Activated CD8-positive, alpha-beta memory T cell treated with anti-CD3 and anti-CD28 coated beads, Interleukin-2, amount 10 ng/mL, durations not matched to agents 7 days and 5 days (primary cell): ENCODE results near the gene TNS4. TPM values are rescaled to one million over a fixed set of nuclear protein-coding genes. Genes with fewer than 3 reads are reported as not detected.

Source experiments
- ATAC-seq: fragments of 150-1000 bp; cut with Tn5 transposase; one replicate; pipeline ENCODE4 v1.10.0; 2021; ENCODE audit warnings: moderate library complexity
- CTCF ChIA-PET: fragments of 350-600 bp; sonication (Branson Sonifier 250); formaldehyde crosslinking; loops from one replicate; lab custom pipeline; 2021; ENCODE audit warnings: antibody characterized with exemption; lab: Charles Lee
- DNase-seq: peaks from one replicate; pipeline ENCODE4 v3.0.0-alpha.2; 2020
- H3K27ac Mint-ChIP-seq: one replicate; pipeline ENCODE4 v1.8.0; 2021; ENCODE audit warnings: mild to moderate bottlenecking, mixed read lengths
- H3K27me3 Mint-ChIP-seq: one replicate; pipeline ENCODE4 v1.8.0; 2021; ENCODE audit warnings: mixed read lengths
- H3K36me3 Mint-ChIP-seq: one replicate; pipeline ENCODE4 v1.8.0; 2021; ENCODE audit warnings: mild to moderate bottlenecking, mixed read lengths
- H3K4me1 Mint-ChIP-seq: one replicate; pipeline ENCODE4 v1.8.0; 2021; ENCODE audit warnings: mixed read lengths
- H3K4me3 Mint-ChIP-seq: one replicate; pipeline ENCODE4 v1.8.0; 2021; ENCODE audit warnings: mild to moderate bottlenecking, moderate library complexity, mixed read lengths
- H3K9me3 Mint-ChIP-seq: one replicate; pipeline ENCODE4 v1.8.0; 2022; ENCODE audit warnings: low read depth, mixed read lengths
- total RNA-seq, 2 experiments: library from RNA; stranded (reverse); gene quantifications; one replicate each; pipeline ENCODE4 v1.2.3, GENCODE V29; 2021

Gene TNS4
- total RNA-seq, 2 experiments from 2014 or later = 4.2 to 5.8 TPM

DNA sequence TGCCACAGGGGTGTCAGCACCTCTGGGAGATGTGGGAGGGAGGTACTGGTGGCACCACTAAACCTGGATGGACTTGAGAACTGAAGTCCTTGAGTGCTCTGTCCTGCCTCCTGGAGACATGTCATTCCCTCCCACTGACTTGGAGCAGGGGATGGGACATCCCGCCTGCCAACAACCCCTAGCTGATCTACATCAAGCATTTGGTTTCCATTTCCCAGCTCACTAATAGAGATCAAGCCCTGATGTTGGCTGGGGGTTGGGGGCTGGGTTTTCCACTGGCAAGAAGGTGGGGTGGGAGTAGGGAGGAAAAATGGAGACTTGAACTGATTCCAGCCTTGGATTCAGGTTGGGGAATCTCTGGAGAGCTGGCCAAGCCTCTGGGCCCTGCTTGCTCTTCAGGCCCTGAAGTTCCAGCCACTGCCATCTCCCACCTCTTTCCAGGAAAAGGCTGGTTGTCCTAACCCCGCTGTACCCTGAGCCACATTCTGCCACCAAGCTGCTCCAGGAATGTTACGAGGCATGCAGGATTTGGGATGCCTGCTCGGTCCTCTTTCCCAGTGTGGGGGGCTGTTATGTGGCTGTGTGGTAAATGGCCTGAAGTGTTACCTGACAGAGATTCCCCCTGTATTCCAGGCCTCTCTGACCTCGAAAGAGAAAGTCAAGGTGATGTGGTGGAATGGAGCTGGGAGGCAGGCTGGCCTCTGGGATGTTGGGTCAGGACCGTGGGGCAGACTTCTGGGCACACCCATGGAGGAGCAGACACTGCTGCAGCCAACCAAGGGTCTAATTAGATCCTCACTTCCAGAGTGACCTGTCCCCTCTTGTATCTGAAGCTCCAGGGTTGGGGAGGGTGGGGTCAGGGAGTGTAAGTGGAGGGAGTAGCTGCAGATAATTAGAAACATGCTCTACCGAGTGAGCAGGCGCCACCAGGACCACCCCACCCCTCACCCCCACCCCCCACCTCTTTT, 41.5 kb downstream of the TNS4 start:
- peaks cover 7% of the 10 kb centered on the region for H3K27me3 Mint-ChIP-seq
- H3K9me3 Mint-ChIP-seq = no peaks in the 10 kb centered on the region
- CTCF ChIA-PET = interaction anchor here (0.8 to 1.4 kb wide), 2 partner anchors 35 to 57 kb away, joined by 3 to 4 read pairs; no protein-coding TSS in a partner anchor
- H3K27ac Mint-ChIP-seq = no peak overlapping the region
- H3K4me3 Mint-ChIP-seq = no peak overlapping the region
- no peaks in the 10 kb centered on the region for H3K4me1 Mint-ChIP-seq
- no peak for ATAC-seq
- no peak for DNase-seq
- no peaks in the 10 kb centered on the region for H3K36me3 Mint-ChIP-seq

GRCh38 chr17:40458851-40459482, 42.5 kb downstream of the TNS4 start:
- Mint-ChIP-seq H3K4me1 (no peaks in the 10 kb centered on the region), H3K27me3 (peaks cover 3% of the 10 kb centered on the region), H3K36me3 (no peaks in the 10 kb centered on the region), H3K4me3 (no peak overlapping the region), H3K9me3 (no peaks in the 10 kb centered on the region), H3K27ac (no peak overlapping the region)
- ATAC-seq (no peak), DNase-seq (no peak)
- CTCF ChIA-PET = interaction anchor here (0.9 to 1.4 kb wide), 4 partner anchors 17 to 75 kb away, joined by 3 to 4 read pairs (median 4); no protein-coding TSS in a partner anchor

- CTCF ChIA-PET = interaction anchor here (0.7 to 1.2 kb wide), 4 partner anchors 18 to 75 kb away, joined by 3 to 4 read pairs (median 4); no protein-coding TSS in a partner anchor
- Mint-ChIP-seq H3K27ac (no peak overlapping the region), H3K27me3 (peaks cover 3% of the 10 kb centered on the region), H3K9me3 (no peaks in the 10 kb centered on the region), H3K4me3 (no peak overlapping the region), H3K36me3 (no peaks in the 10 kb centered on the region), H3K4me1 (no peaks in the 10 kb centered on the region)
- ATAC-seq (no peak), DNase-seq (no peak)
These were observed 43.2 kb downstream of the TNS4 start for GRCh38 chr17:40457964-40458791.

DNA sequence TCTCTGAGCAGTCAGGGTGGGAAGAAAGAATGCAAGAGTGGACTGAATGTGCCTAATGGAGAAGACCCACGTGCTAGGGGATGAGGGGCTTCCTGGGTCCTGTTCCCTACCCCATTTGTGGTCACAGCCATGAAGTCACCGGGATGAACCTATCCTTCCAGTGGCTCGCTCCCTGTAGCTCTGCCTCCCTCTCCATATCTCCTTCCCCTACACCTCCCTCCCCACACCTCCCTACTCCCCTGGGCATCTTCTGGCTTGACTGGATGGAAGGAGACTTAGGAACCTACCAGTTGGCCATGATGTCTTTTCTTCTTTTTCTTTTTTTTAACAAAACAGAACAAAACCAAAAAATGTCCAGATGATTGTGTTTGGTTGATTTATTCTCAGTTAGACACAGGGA, 44.1 kb downstream of the TNS4 start:
- H3K4me1 Mint-ChIP-seq = no peaks in the 10 kb centered on the region
- ATAC-seq = no peak
- CTCF ChIA-PET = no interaction called here
- H3K36me3 Mint-ChIP-seq = no peaks in the 10 kb centered on the region
- H3K27ac Mint-ChIP-seq = no peak overlapping the region
- peaks cover 3% of the 10 kb centered on the region for H3K27me3 Mint-ChIP-seq
- H3K9me3 Mint-ChIP-seq = no peaks in the 10 kb centered on the region
- no peak for DNase-seq
- no peak overlapping the region for H3K4me3 Mint-ChIP-seq

GRCh38 chr17:40456396-40456951, 44.9 kb downstream of the TNS4 start:
- CTCF ChIA-PET = interaction anchor here (1.1 to 2.6 kb wide), 7 partner anchors 9 to 104 kb away, joined by 3 to 21 read pairs (median 5); no protein-coding TSS in a partner anchor
- H3K4me1 Mint-ChIP-seq = no peaks in the 10 kb centered on the region
- no peak overlapping the region for H3K27ac Mint-ChIP-seq
- DNase-seq (no peak), ATAC-seq (no peak)
- H3K9me3 Mint-ChIP-seq = no peaks in the 10 kb centered on the region
- no peaks in the 10 kb centered on the region for H3K36me3 Mint-ChIP-seq
- peaks cover 3% of the 10 kb centered on the region for H3K27me3 Mint-ChIP-seq
- H3K4me3 Mint-ChIP-seq = no peak overlapping the region

DNA sequence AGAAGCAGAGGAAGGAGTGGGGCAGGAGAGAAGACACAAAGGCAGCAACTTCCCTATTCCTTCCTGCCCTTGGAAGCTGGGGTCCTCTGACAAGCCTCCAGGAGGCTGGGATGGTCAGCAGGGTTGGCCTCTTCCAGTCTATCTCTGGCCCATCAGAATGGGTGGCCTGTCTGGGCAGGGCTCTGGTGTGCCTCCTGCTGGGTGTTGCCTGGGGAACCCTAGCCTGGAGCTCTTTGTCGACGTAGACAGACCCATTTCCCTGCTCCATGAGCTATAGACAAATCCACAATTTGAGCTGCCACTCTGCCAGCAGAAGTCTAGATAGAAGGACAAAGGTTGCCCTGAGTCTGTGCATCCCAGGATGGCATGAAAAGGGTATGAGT, 46.8 kb downstream of the TNS4 start:
- ATAC-seq (no peak), DNase-seq (no peak)
- CTCF ChIA-PET = interaction anchor here (0.8 to 2.6 kb wide), 7 partner anchors 11 to 106 kb away, joined by 3 to 21 read pairs (median 4); partner anchors contain the start of gene IGFBP4
- no peak overlapping the region for H3K4me3 Mint-ChIP-seq
- no peak overlapping the region for H3K27ac Mint-ChIP-seq
- H3K9me3 Mint-ChIP-seq = no peaks in the 10 kb centered on the region
- no peaks in the 10 kb centered on the region for H3K36me3 Mint-ChIP-seq
- H3K4me1 Mint-ChIP-seq = peaks cover 3% of the 10 kb centered on the region
- H3K27me3 Mint-ChIP-seq = peaks cover 7% of the 10 kb centered on the region

DNA sequence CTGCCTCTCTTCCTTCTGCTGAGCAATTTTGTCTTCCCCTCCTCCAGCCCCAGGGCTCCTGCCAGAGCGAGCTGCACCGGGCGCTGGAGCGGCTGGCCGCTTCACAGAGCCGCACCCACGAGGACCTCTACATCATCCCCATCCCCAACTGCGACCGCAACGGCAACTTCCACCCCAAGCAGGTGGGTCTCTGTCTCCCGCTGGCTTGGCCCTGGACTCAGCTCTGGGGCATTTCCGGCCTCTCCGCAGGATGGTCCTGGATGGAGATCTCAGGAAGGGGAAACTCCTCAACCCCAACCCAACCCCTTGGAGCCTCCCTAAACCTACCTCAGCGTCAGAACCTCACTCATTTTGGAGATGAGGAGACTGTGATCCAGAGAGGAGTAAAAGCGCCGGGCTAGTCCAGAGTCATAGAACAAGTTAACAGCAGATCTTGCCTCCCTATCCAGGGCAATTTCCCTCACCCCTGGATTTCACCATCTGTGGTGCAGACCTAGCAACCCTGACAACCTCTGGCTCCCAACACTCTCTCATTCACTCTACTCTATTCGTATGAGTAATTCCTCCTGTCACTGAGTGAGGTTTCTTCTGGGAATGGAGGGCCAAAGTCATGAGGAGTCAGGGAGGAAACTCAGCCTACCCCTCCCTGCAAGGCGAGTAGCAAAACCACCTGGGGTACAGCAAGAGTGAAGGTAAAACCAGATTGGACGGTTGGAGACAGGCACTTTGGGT, 47.4 kb downstream of the TNS4 start:
- no peak for DNase-seq
- no peaks in the 10 kb centered on the region for H3K36me3 Mint-ChIP-seq
- CTCF ChIA-PET = interaction anchor here (0.6 to 2.6 kb wide), 4 partner anchors 11 to 79 kb away, joined by 3 to 21 read pairs (median 3); partner anchors contain the start of gene IGFBP4
- no peak overlapping the region for H3K4me3 Mint-ChIP-seq
- peaks cover 7% of the 10 kb centered on the region for H3K27me3 Mint-ChIP-seq
- no peak overlapping the region for H3K27ac Mint-ChIP-seq
- no peaks in the 10 kb centered on the region for H3K9me3 Mint-ChIP-seq
- ATAC-seq = no peak
- H3K4me1 Mint-ChIP-seq = peaks cover 3% of the 10 kb centered on the region

GRCh38 chr17:40452921-40453378, 48.5 kb downstream of the TNS4 start:
- H3K27ac Mint-ChIP-seq = no peak overlapping the region
- H3K27me3 Mint-ChIP-seq = peaks cover 7% of the 10 kb centered on the region
- ATAC-seq = no peak
- H3K9me3 Mint-ChIP-seq = no peaks in the 10 kb centered on the region
- no peak overlapping the region for H3K4me3 Mint-ChIP-seq
- no peak for DNase-seq
- no peaks in the 10 kb centered on the region for H3K36me3 Mint-ChIP-seq
- H3K4me1 Mint-ChIP-seq = peaks cover 13% of the 10 kb centered on the region
- CTCF ChIA-PET = interaction anchor here (0.6 to 1.0 kb wide), 2 partner anchors 9 to 22 kb away, joined by 3 read pairs; partner anchors contain the start of gene IGFBP4

- no peak for ATAC-seq
- Mint-ChIP-seq H3K4me3 (no peak overlapping the region), H3K9me3 (no peaks in the 10 kb centered on the region), H3K27me3 (peaks cover 7% of the 10 kb centered on the region), H3K36me3 (no peaks in the 10 kb centered on the region), H3K27ac (no peak overlapping the region), H3K4me1 (peaks cover 19% of the 10 kb centered on the region)
- DNase-seq = no peak
- CTCF ChIA-PET = interaction anchor here (1.2 to 6.6 kb wide), 3 partner anchors 39 to 89 kb away, joined by 3 to 60 read pairs (median 4); no protein-coding TSS in a partner anchor
These were observed 49.1 kb downstream of the TNS4 start for GRCh38 chr17:40452216-40452787.

- DNase-seq (no peak), ATAC-seq (no peak)
- Mint-ChIP-seq H3K36me3 (no peaks in the 10 kb centered on the region), H3K4me1 (peaks cover 25% of the 10 kb centered on the region), H3K27ac (no peak overlapping the region), H3K27me3 (peaks cover 7% of the 10 kb centered on the region), H3K9me3 (no peaks in the 10 kb centered on the region), H3K4me3 (no peak overlapping the region)
- CTCF ChIA-PET = interaction anchor here (1.2 to 6.6 kb wide), 7 partner anchors 24 to 109 kb away, joined by 3 to 60 read pairs (median 4); no protein-coding TSS in a partner anchor
These were observed 50.0 kb downstream of the TNS4 start for GRCh38 chr17:40451420-40451819.

- no peaks in the 10 kb centered on the region for H3K36me3 Mint-ChIP-seq
- H3K4me1 Mint-ChIP-seq = peaks cover 30% of the 10 kb centered on the region
- H3K9me3 Mint-ChIP-seq = no peaks in the 10 kb centered on the region
- H3K27me3 Mint-ChIP-seq = peaks cover 4% of the 10 kb centered on the region
- ATAC-seq (no peak), DNase-seq (peak; percentile 63)
- CTCF ChIA-PET = interaction anchor here (1.0 to 6.6 kb wide), 8 partner anchors 15 to 110 kb away, joined by 3 to 60 read pairs (median 3); partner anchors contain the start of gene GJD3
- H3K4me3 Mint-ChIP-seq = no peak overlapping the region
- H3K27ac Mint-ChIP-seq = no peak overlapping the region
These were observed 51.2 kb downstream of the TNS4 start for GRCh38 chr17:40450175-40450574.
